ENCODE measurements around the gene SERPINA5.
"Not testable (repeated sequence)": the region's sequence is repeated elsewhere in the genome, so short reads cannot be mapped to it uniquely, and the experiment has no call there.

Gene SERPINA5

GRCh38 chr14:94600148-94600545, 18.9 kb downstream of the SERPINA5 start:
- Mint-ChIP-seq H3K27ac (no peak overlapping the region), H3K9me3 (no peaks in the 10 kb centered on the region), H3K27me3 (ENCODE audit: low read depth, poor library complexity) (peaks cover 12% of the 10 kb centered on the region), H3K4me3 (no peak overlapping the region), H3K36me3 (ENCODE audit: low read depth) (no peaks in the 10 kb centered on the region), H3K4me1 (peaks cover 39% of the 10 kb centered on the region)
- TF ChIP-seq, protein P1, sequence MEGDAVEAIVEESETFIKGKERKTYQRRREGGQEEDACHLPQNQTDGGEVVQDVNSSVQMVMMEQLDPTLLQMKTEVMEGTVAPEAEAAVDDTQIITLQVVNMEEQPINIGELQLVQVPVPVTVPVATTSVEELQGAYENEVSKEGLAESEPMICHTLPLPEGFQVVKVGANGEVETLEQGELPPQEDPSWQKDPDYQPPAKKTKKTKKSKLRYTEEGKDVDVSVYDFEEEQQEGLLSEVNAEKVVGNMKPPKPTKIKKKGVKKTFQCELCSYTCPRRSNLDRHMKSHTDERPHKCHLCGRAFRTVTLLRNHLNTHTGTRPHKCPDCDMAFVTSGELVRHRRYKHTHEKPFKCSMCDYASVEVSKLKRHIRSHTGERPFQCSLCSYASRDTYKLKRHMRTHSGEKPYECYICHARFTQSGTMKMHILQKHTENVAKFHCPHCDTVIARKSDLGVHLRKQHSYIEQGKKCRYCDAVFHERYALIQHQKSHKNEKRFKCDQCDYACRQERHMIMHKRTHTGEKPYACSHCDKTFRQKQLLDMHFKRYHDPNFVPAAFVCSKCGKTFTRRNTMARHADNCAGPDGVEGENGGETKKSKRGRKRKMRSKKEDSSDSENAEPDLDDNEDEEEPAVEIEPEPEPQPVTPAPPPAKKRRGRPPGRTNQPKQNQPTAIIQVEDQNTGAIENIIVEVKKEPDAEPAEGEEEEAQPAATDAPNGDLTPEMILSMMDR (IDR thresholded peaks at IDR 0.05): no peak
- DNase-seq: no peak

GRCh38 chr14:94601884-94602391, 20.7 kb downstream of the SERPINA5 start:
- H3K27me3 Mint-ChIP-seq (ENCODE audit: low read depth, poor library complexity): peaks cover 10% of the 10 kb centered on the region
- H3K9me3 Mint-ChIP-seq: no peaks in the 10 kb centered on the region
- TF ChIP-seq, protein P1 (IDR thresholded peaks at IDR 0.05): no peak
- H3K4me3 Mint-ChIP-seq: no peak overlapping the region
- no peak for DNase-seq
- H3K36me3 Mint-ChIP-seq (ENCODE audit: low read depth): no peaks in the 10 kb centered on the region
- no peak overlapping the region for H3K27ac Mint-ChIP-seq
- peaks cover 33% of the 10 kb centered on the region for H3K4me1 Mint-ChIP-seq

GRCh38 chr14:94602722-94603121, 21.5 kb downstream of the SERPINA5 start:
- H3K36me3 Mint-ChIP-seq (ENCODE audit: low read depth): no peaks in the 10 kb centered on the region
- H3K27me3 Mint-ChIP-seq (ENCODE audit: low read depth, poor library complexity): peaks cover 14% of the 10 kb centered on the region
- DNase-seq: no peak
- peaks cover 33% of the 10 kb centered on the region for H3K4me1 Mint-ChIP-seq
- TF ChIP-seq, protein P1 (IDR thresholded peaks at IDR 0.05): no peak
- H3K9me3 Mint-ChIP-seq: peaks cover 5% of the 10 kb centered on the region
- no peak overlapping the region for H3K27ac Mint-ChIP-seq
- H3K4me3 Mint-ChIP-seq: no peak overlapping the region

DNA sequence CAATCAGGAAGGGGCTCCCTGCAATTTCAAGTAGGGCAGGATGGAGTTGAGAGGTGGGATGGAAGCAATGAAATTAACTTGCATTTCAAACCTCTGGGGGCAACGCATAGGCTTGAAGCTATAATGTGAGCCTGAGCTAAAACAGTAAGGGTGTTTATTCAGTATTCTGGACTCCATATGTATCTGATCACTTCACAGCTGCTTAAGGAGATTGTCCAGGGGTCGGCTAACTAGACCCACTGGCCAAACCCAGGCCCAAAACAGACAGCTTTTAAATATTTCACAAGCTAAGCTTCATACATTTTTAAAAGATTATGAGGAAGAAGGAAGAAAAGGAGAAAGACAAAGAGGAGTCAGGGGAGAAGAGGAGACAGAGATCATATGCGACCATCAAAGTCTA, 24.1 kb downstream of the SERPINA5 start:
- Mint-ChIP-seq H3K27me3 (ENCODE audit: low read depth, poor library complexity) (peaks cover 14% of the 10 kb centered on the region), H3K36me3 (ENCODE audit: low read depth) (no peaks in the 10 kb centered on the region), H3K9me3 (peaks cover 7% of the 10 kb centered on the region), H3K27ac (no peak overlapping the region), H3K4me1 (peaks cover 9% of the 10 kb centered on the region), H3K4me3 (no peak overlapping the region)
- TF ChIP-seq, protein P1 (IDR thresholded peaks at IDR 0.05): no peak
- DNase-seq: no peak

DNA sequence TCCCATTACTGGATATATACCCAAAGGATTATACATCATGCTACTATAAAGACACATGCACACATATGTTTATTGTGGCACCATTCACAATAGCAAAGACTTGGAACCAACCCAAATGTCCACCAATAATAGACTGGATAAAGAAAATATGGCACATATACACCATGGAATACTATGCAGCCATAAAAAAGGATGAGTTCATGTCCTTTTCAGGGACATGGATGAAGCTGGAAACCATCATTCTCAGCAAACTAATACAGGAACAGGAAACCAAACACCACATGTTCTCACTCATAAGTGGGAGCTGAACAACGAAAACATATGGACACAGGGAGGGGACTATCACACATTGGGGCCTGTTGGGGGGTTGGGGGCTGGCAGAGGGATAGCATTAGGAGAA, 27.7 kb downstream of the SERPINA5 start:
- H3K4me1 Mint-ChIP-seq; H3K36me3 Mint-ChIP-seq (ENCODE audit: low read depth); H3K4me3 Mint-ChIP-seq; H3K27ac Mint-ChIP-seq; DNase-seq; H3K9me3 Mint-ChIP-seq: not testable (repeated sequence)
- peaks cover 15% of the 10 kb centered on the region for H3K27me3 Mint-ChIP-seq (ENCODE audit: low read depth, poor library complexity)

GRCh38 chr14:94611179-94611578, 30.0 kb downstream of the SERPINA5 start:
- no peak for DNase-seq
- TF ChIP-seq, protein P1 (IDR thresholded peaks at IDR 0.05): no peak
- no peaks in the 10 kb centered on the region for H3K36me3 Mint-ChIP-seq (ENCODE audit: low read depth)
- peaks cover 7% of the 10 kb centered on the region for H3K9me3 Mint-ChIP-seq
- no peak overlapping the region for H3K4me3 Mint-ChIP-seq
- peaks cover 15% of the 10 kb centered on the region for H3K27me3 Mint-ChIP-seq (ENCODE audit: low read depth, poor library complexity)
- H3K4me1 Mint-ChIP-seq: peaks cover 4% of the 10 kb centered on the region
- H3K27ac Mint-ChIP-seq: no peak overlapping the region
